H1 (cell line): ENCODE measurements around the gene CDK5RAP2. TPM values are rescaled to one million over a fixed set of nuclear protein-coding genes. Genes with fewer than 3 reads are reported as not detected.

Experiments
- CTCF ChIA-PET: fragments of 300-600 bp; sonication (Branson Sonifier 250); formaldehyde crosslinking; loops from one replicate; lab custom pipeline; 2021; ENCODE audit not compliant: partially characterized antibody; lab: Charles Lee
- POLR2A ChIA-PET: fragments of 300-600 bp; sonication (Branson Sonifier 250); formaldehyde crosslinking; loops from one replicate; lab custom pipeline; 2021; ENCODE audit warnings: inconsistent platforms; ENCODE audit not compliant: partially characterized antibody; lab: Charles Lee
- DNase-seq, 2 experiments: peaks; one replicate each; pipeline versions ENCODE4 v3.0.0 to v3.0.0-alpha.2; 2010 to 2022; ENCODE audit warnings: low spot score in 2 of 2, low read depth in 1 of 2, mixed read lengths in 1 of 2
- FAIRE-seq: peaks from 2 replicates; lab custom pipeline; 2011; peaks lifted over from hg19 to GRCh38; lab: Jason Lieb, UNC
- H2AFZ ChIP-seq: 2 replicates; pipeline ENCODE4 v1.8.1; 2012; ENCODE audit warnings: low read length, inconsistent platforms
- H2AK5ac ChIP-seq: 2 replicates; pipeline ENCODE4 v1.6.1; 2013; ENCODE audit warnings: low read depth, low read length
- H2BK120ac ChIP-seq: replicated peaks from 2 replicates; pipeline ENCODE3; 2013; ENCODE audit warnings: low read depth, low read length, inconsistent platforms
- H2BK12ac ChIP-seq: 2 replicates; pipeline ENCODE4 v1.6.1; 2013; ENCODE audit warnings: low read depth, low read length
- H2BK15ac ChIP-seq: 2 replicates; pipeline ENCODE4 v1.6.1; 2013; ENCODE audit warnings: low read length
- H2BK20ac ChIP-seq: 2 replicates; pipeline ENCODE4 v1.6.1; 2013; ENCODE audit warnings: low read length
- H2BK5ac ChIP-seq: 2 replicates; pipeline ENCODE4 v1.6.1; 2013; ENCODE audit warnings: low read depth, low read length
- H3K14ac ChIP-seq: 2 replicates; pipeline ENCODE4 v1.6.1; 2013; ENCODE audit warnings: inconsistent platforms; ENCODE audit not compliant: insufficient read length
- H3K18ac ChIP-seq: 2 replicates; pipeline ENCODE4 v1.6.1; 2013; ENCODE audit warnings: low read length; ENCODE audit errors: extremely low read depth
- H3K23ac ChIP-seq: 2 replicates; pipeline ENCODE4 v1.6.1; 2013; ENCODE audit warnings: inconsistent platforms; ENCODE audit not compliant: insufficient read length
- H3K23me2 ChIP-seq: 2 replicates; pipeline ENCODE4 v1.6.1; 2013; ENCODE audit warnings: low read depth, low read length
- H3K27ac ChIP-seq: 2 replicates; pipeline ENCODE4 v1.6.1; 2011; ENCODE audit warnings: low read depth, low read length, inconsistent platforms
- H3K27me3 ChIP-seq, 4 experiments: replicated peaks in 1 of 4; 1 replicate in 1 of 4; 2 replicates in 3 of 4; pipeline versions ENCODE4 v1.6.1 to v1.8.1; 2011 to 2013; ENCODE audit warnings: low read length in 3 of 4, mild to moderate bottlenecking in 3 of 4, inconsistent platforms in 2 of 4, mixed read lengths in 2 of 4, moderate library complexity in 1 of 4; ENCODE audit not compliant: control insufficient read depth in 3 of 4, insufficient read depth in 3 of 4; ENCODE audit errors: extremely low read depth in 1 of 4
- H3K36me3 ChIP-seq, 4 experiments: 2 replicates each; pipeline versions ENCODE4 v1.6.1 to v1.8.1; 2011 to 2013; ENCODE audit warnings: mild to moderate bottlenecking in 4 of 4, low read length in 3 of 4, moderate library complexity in 2 of 4, control low read depth in 1 of 4, inconsistent platforms in 1 of 4; ENCODE audit not compliant: insufficient read depth in 4 of 4, control insufficient read depth in 2 of 4
- H3K4ac ChIP-seq: replicated peaks from 2 replicates; pipeline ENCODE3; 2013; ENCODE audit warnings: low read length, low read depth, mixed read lengths, inconsistent platforms; ENCODE audit not compliant: insufficient read length
- H3K4me1 ChIP-seq, 4 experiments: replicated peaks in 1 of 4; 1 replicate in 1 of 4; 2 replicates in 3 of 4; pipeline versions ENCODE4 v1.6.1 to v1.8.1; 2011 to 2013; ENCODE audit warnings: low read length in 3 of 4, inconsistent platforms in 2 of 4, mixed read lengths in 1 of 4; ENCODE audit not compliant: insufficient read depth in 4 of 4, control insufficient read depth in 3 of 4
- H3K4me2 ChIP-seq, 2 experiments: 2 replicates each; pipeline versions ENCODE4 v1.6.1 to v1.8.1; 2011 to 2013; ENCODE audit warnings: low read depth in 2 of 2, low read length in 2 of 2, control low read depth in 1 of 2, inconsistent platforms in 1 of 2, mild to moderate bottlenecking in 1 of 2; ENCODE audit not compliant: insufficient read depth in 1 of 2
- H3K4me3 ChIP-seq, 4 experiments: fragments of 200-600, 300-600 bp in 1 of 4; sonication (generic), shearing (Covaris generic), sonication (Bioruptor Twin) in 1 of 4; 2 replicates each; pipeline versions ENCODE4 v1.5.1 to v1.8.1; 2011 to 2016; ENCODE audit warnings: low read length in 4 of 4, low read depth in 3 of 4, control low read depth in 2 of 4, inconsistent platforms in 2 of 4, mild to moderate bottlenecking in 2 of 4, mixed read lengths in 1 of 4, moderate library complexity in 1 of 4; ENCODE audit not compliant: insufficient read depth in 2 of 4; ENCODE audit errors: extremely low read depth in 1 of 4
- H3K56ac ChIP-seq: replicated peaks from 2 replicates; pipeline ENCODE3; 2013; ENCODE audit warnings: low read depth, mild to moderate bottlenecking, mixed read lengths, low read length, inconsistent platforms; ENCODE audit not compliant: insufficient read length
- H3K79me1 ChIP-seq: 2 replicates; pipeline ENCODE4 v1.6.1; 2013; ENCODE audit warnings: low read depth, low read length, control low read depth
- H3K79me2 ChIP-seq, 2 experiments: 2 replicates each; pipeline versions ENCODE4 v1.6.1 to v1.8.1; 2012 to 2013; ENCODE audit warnings: low read length in 2 of 2, mild to moderate bottlenecking in 2 of 2, inconsistent platforms in 1 of 2; ENCODE audit not compliant: insufficient read depth in 2 of 2, control insufficient read depth in 1 of 2
- H3K9ac ChIP-seq, 4 experiments: replicated peaks in 1 of 4; 1 replicate in 1 of 4; 2 replicates in 3 of 4; pipeline versions ENCODE4 v1.6.1 to v1.8.1; 2011 to 2013; ENCODE audit warnings: low read depth in 3 of 4, low read length in 3 of 4, control low read depth in 2 of 4, mild to moderate bottlenecking in 2 of 4, moderate library complexity in 2 of 4, inconsistent platforms in 1 of 4; ENCODE audit errors: extremely low read depth in 1 of 4
- H3K9me3 ChIP-seq, 2 experiments: 2 replicates each; pipeline versions ENCODE4 v1.6.1 to v1.8.1; 2012 to 2013; ENCODE audit warnings: mild to moderate bottlenecking in 2 of 2, moderate library complexity in 2 of 2, control low read depth in 1 of 2, inconsistent platforms in 1 of 2, low read depth in 1 of 2, low read length in 1 of 2, mixed read lengths in 1 of 2; ENCODE audit not compliant: insufficient read depth in 2 of 2
- H4K20me1 ChIP-seq, 2 experiments: replicated peaks in 1 of 2; 2 replicates each; pipeline versions ENCODE3 to v1.8.1; 2011 to 2013; ENCODE audit warnings: inconsistent platforms in 2 of 2, low read length in 2 of 2, mild to moderate bottlenecking in 1 of 2; ENCODE audit not compliant: insufficient read depth in 2 of 2, control insufficient read depth in 1 of 2
- H4K5ac ChIP-seq: 2 replicates; pipeline ENCODE4 v1.6.1; 2013; ENCODE audit warnings: low read length, low read depth, mixed read lengths, inconsistent platforms; ENCODE audit not compliant: insufficient read length
- H4K8ac ChIP-seq: 2 replicates; pipeline ENCODE4 v1.8.0; 2013; ENCODE audit warnings: mild to moderate bottlenecking, moderate library complexity, low read length, inconsistent platforms; ENCODE audit not compliant: insufficient read depth; ENCODE audit errors: extremely low read depth
- H4K91ac ChIP-seq: replicated peaks from 2 replicates; pipeline ENCODE3; 2013; ENCODE audit warnings: low read length, mixed read lengths, inconsistent platforms; ENCODE audit not compliant: insufficient read length
- CBX5 ChIP-seq: fragments of 300-800, 300-1000 bp; sonication (generic); IDR thresholded peaks from 2 replicates; pipeline ENCODE4 v1.7.1; 2016; ENCODE audit warnings: antibody characterized with exemption, low read length, low read depth
- E2F6 ChIP-seq: IDR thresholded peaks from 2 replicates; pipeline ENCODE4 v1.6.1; 2012; ENCODE audit warnings: inconsistent platforms
- GABPA ChIP-seq: IDR thresholded peaks from 2 replicates; pipeline ENCODE4 v1.6.1; 2011; ENCODE audit warnings: mild to moderate bottlenecking, low read length, moderate library complexity, borderline replicate concordance; ENCODE audit not compliant: insufficient read depth
- JUN ChIP-seq: IDR thresholded peaks from 2 replicates; pipeline ENCODE4 v1.6.1; 2011; ENCODE audit warnings: low read depth, mild to moderate bottlenecking, improper control_type of control experiment, low read length
- KDM1A ChIP-seq: fragments of 200-600, 300-600 bp; sonication (generic); IDR thresholded peaks from 2 replicates; pipeline ENCODE4 v1.7.1; 2016; ENCODE audit warnings: mild to moderate bottlenecking, low read length, borderline replicate concordance
- RBBP5 ChIP-seq: IDR thresholded peaks from 2 replicates; pipeline ENCODE4 v1.7.1; 2012; ENCODE audit warnings: low read depth, mild to moderate bottlenecking, inconsistent platforms, low read length, moderate library complexity, borderline replicate concordance
- SAP30 ChIP-seq: fragments of 300-600 bp; sonication (generic); IDR thresholded peaks from 2 replicates; pipeline ENCODE4 v1.7.1; 2012; ENCODE audit warnings: low read length, moderate library complexity, mild to moderate bottlenecking, inconsistent platforms; ENCODE audit not compliant: insufficient read depth, insufficient replicate concordance
- SIX5 ChIP-seq: IDR thresholded peaks from 2 replicates; pipeline ENCODE4 v1.6.1; 2011; ENCODE audit warnings: mild to moderate bottlenecking, low read depth, low read length
- SP2 ChIP-seq: IDR thresholded peaks from 2 replicates; pipeline ENCODE4 v1.6.1; 2012; ENCODE audit warnings: mild to moderate bottlenecking, low read length, inconsistent platforms
- SUZ12 ChIP-seq: fragments of 200-600 bp; sonication (generic); IDR thresholded peaks from 2 replicates; pipeline ENCODE4 v1.6.1; 2012; ENCODE audit warnings: mild to moderate bottlenecking, inconsistent platforms, low read length, moderate library complexity, mixed read lengths
- TAF7 ChIP-seq: optimal IDR thresholded peaks from 2 replicates; pipeline ENCODE3; 2011; ENCODE audit warnings: low read depth, mild to moderate bottlenecking, inconsistent platforms, low read length, moderate library complexity, borderline replicate concordance
- YY1 ChIP-seq: IDR thresholded peaks from 2 replicates; pipeline ENCODE4 v1.6.1; 2011; ENCODE audit warnings: low read depth, mild to moderate bottlenecking, low read length
- WGBS, 2 experiments: shearing (Covaris generic) in 1 of 2; methylation state at CpG; one replicate each; pipeline versions ENCODE4 v1.1.6 to v1.1.7; 2013 to 2015; ENCODE audit warnings: low lambda C conversion rate in 2 of 2, mixed read lengths in 2 of 2, inconsistent platforms in 1 of 2, low coverage in 1 of 2, missing lambda C conversion rate in 1 of 2; ENCODE audit not compliant: insufficient replicate concordance in 2 of 2, insufficient coverage in 1 of 2, insufficient read length in 1 of 2; ENCODE audit errors: extremely low coverage in 1 of 2, missing lambda C conversion rate in 1 of 2; 5-methylcytosine and 5-hydroxymethylcytosine counted together
- polyA plus RNA-seq, 7 experiments: library from polyadenylated mRNA; depleted of rRNA in 3 of 7; stranded (reverse) in 5 of 7; unstranded in 2 of 7; fragments of >200 nt in 5 of 7; fragments of 200-250 nt in 2 of 7; gene quantifications; 1 replicate in 5 of 7; 2 replicates in 1 of 7; 4 replicates in 1 of 7; pipeline versions ENCODE4 v1.2.1 to v1.2.3, GENCODE V29; 2011 to 2013; ENCODE audit warnings: missing spikeins in 2 of 7, mixed read lengths in 2 of 7
- total RNA-seq: library from RNA; stranded (reverse); fragmentation: NEBNext Ultra II Directional; extraction: Animal tissue kit (Norgen Biotek cat#: 25700); gene quantifications from 2 replicates; pipeline ENCODE4 v1.2.1, GENCODE V29; 2021

The CDK5RAP2 gene
- total and polyA plus RNA-seq, 2 of the 8 experiments (the other 6 are each of a cell fraction or from before 2014, with no cell fraction given) = 19.8 to 49.4 TPM

DNA sequence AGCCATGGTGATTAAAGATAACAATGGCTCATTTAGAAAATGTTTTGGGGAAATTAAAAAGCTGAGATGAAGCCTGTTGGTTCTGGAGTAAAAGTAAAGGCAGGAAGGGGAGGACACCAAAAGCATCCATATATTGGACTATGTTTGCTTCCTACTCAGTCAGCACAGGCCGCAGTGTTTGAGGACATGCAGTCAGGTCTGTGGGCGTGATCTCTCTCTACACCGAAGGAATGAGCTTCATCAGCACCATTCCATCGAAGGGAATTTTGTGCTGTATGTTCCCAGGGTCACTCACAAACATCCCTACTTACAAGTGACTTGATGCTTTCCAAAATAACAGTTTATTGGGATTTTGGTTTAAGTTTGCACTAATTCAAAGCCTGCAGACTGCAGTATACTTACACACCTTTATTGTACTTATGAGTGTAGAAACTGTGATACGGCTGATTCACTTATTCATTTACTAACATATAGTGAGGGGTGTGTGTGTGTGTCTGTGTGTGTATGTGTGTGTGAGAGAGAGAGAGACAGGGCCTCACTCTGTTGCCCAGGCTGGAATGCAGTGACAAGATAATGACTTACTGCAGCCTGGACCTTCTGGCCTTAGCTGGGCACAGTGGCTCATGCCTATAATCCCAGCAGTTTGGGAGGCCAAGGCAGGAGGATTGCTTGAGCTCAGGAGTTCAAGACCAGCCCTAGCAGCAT is 13.4 kb upstream of the CDK5RAP2 start:
- Histone ChIP-seq H3K23ac (no peak overlapping the region), H4K8ac (no peak overlapping the region), H2BK5ac (no peak overlapping the region), H3K9me3 (no peaks in the 10 kb centered on the region), H2BK20ac (no peak overlapping the region), H3K23me2 (no peaks in the 10 kb centered on the region; the same call in 1 of the 2 replicates)
- CTCF ChIA-PET = no interaction called here
- no peak for FAIRE-seq
- no peak for TF ChIP-seq YY1
- no peak for TF ChIP-seq JUN
- TF ChIP-seq SP2 = no peak
- no peak for TF ChIP-seq E2F6
- no peak for TF ChIP-seq TAF7
- TF ChIP-seq SIX5 = no peak
- TF ChIP-seq CBX5 = no peak
- no peak for TF ChIP-seq SAP30
- TF ChIP-seq GABPA = no peak
- TF ChIP-seq RBBP5 = no peak
- TF ChIP-seq KDM1A = no peak
- TF ChIP-seq SUZ12 = no peak
- TF ChIP-seq, all 59 proteins: peak for 0
- Histone ChIP-seq H4K20me1 (no peaks in the 10 kb centered on the region), H2BK12ac (no peak overlapping the region), H3K14ac (no peak overlapping the region), H3K4me2 (no peak overlapping the region), H2BK15ac (no peak overlapping the region), H3K4me3 (no peak overlapping the region), H3K56ac (no peak overlapping the region), H2BK120ac (no peak overlapping the region), H3K18ac (no peak overlapping the region), H3K36me3 (no peaks in the 10 kb centered on the region), H3K4ac (no peak overlapping the region), H3K27me3 (no peaks in the 10 kb centered on the region), H3K79me1 (no peaks in the 10 kb centered on the region), H3K9ac (no peak overlapping the region), H3K4me1 (no peaks in the 10 kb centered on the region), H4K91ac (no peak overlapping the region), H4K5ac (no peak overlapping the region), H2AK5ac (no peak overlapping the region), H3K27ac (no peak overlapping the region), H3K79me2 (no peaks in the 10 kb centered on the region), H2AFZ (no peak overlapping the region)
- POLR2A ChIA-PET = no interaction called here
- no peak for DNase-seq
- WGBS, 2 experiments = 90% methylated on average over 5 of the region's 5 CpGs; no CpG with 5 or more reads in 1 of the 2 experiments
